HepG2 (cell line): ENCODE results near the gene LRRC45. TPM values are rescaled to one million over a fixed set of nuclear protein-coding genes. Genes with fewer than 3 reads are reported as not detected.

Experiments
- EEA1 ChIP-seq: sonication (generic); formaldehyde crosslinking; IDR thresholded peaks from 2 replicates; pipeline ENCODE4 v1.5.1; 2020; ENCODE audit warnings: mild to moderate bottlenecking, missing genetic modification reagents, borderline replicate concordance
- FOXO1 ChIP-seq: sonication (generic); formaldehyde crosslinking; IDR thresholded peaks from 2 replicates; pipeline ENCODE4 v1.4.0; 2020; ENCODE audit warnings: missing genetic modification reagents
- HMG20A ChIP-seq: IDR thresholded peaks from 2 replicates; pipeline ENCODE4 v1.6.1; 2016; ENCODE audit warnings: borderline replicate concordance
- KLF12 ChIP-seq: sonication (generic); formaldehyde crosslinking; IDR thresholded peaks from 2 replicates; pipeline ENCODE4 v1.4.0; 2020; ENCODE audit warnings: missing genetic modification reagents, borderline replicate concordance
- MXD3 ChIP-seq: IDR thresholded peaks from 2 replicates; pipeline ENCODE4 v1.6.1; 2016; ENCODE audit warnings: mild to moderate bottlenecking, missing biosample characterization, missing genetic modification reagents
- PLSCR1 ChIP-seq: sonication (generic); formaldehyde crosslinking; IDR thresholded peaks from 2 replicates; pipeline ENCODE4 v1.5.0; 2020; ENCODE audit warnings: missing genetic modification reagents, mild to moderate bottlenecking, borderline replicate concordance
- REPIN1 ChIP-seq: sonication (generic); formaldehyde crosslinking; IDR thresholded peaks from 2 replicates; pipeline ENCODE4 v1.8.0; 2022; ENCODE audit warnings: missing genetic modification reagents, low read depth, mild to moderate bottlenecking, borderline replicate concordance
- SIN3A ChIP-seq: IDR thresholded peaks from 2 replicates; pipeline ENCODE4 v1.6.1; 2011; ENCODE audit warnings: low read depth, mild to moderate bottlenecking, control low read depth, low read length, borderline replicate concordance
- SMAD9 ChIP-seq: sonication (generic); formaldehyde crosslinking; IDR thresholded peaks from 2 replicates; pipeline ENCODE4 v1.5.1; 2020; ENCODE audit warnings: mild to moderate bottlenecking, missing genetic modification reagents
- ZNF280D ChIP-seq: sonication (generic); formaldehyde crosslinking; IDR thresholded peaks from 2 replicates; pipeline ENCODE4 v1.5.1; 2020; ENCODE audit warnings: mild to moderate bottlenecking, missing genetic modification reagents
- ZNF362 ChIP-seq: sonication (generic); formaldehyde crosslinking; IDR thresholded peaks from 2 replicates; pipeline ENCODE4 v1.4.0; 2020; ENCODE audit warnings: missing genetic modification reagents, mild to moderate bottlenecking, borderline replicate concordance
- ZNF484 ChIP-seq: sonication (generic); formaldehyde crosslinking; IDR thresholded peaks from 2 replicates; pipeline ENCODE4 v1.5.1; 2020; ENCODE audit warnings: mild to moderate bottlenecking, low read depth, missing genetic modification reagents, borderline replicate concordance
- ZNF792 ChIP-seq: IDR thresholded peaks from 2 replicates; pipeline ENCODE4 v1.6.1; 2016
- ZNF83 ChIP-seq: sonication (generic); formaldehyde crosslinking; IDR thresholded peaks from 2 replicates; pipeline ENCODE4 v1.4.0; 2020; ENCODE audit warnings: missing genetic modification reagents, mild to moderate bottlenecking, borderline replicate concordance
- ZNF891 ChIP-seq: sonication (generic); formaldehyde crosslinking; IDR thresholded peaks from 2 replicates; pipeline ENCODE4 v1.5.0; 2020; ENCODE audit warnings: mild to moderate bottlenecking, missing genetic modification reagents
- polyA plus RNA-seq, 8 experiments: library from polyadenylated mRNA; depleted of rRNA in 3 of 8; stranded (reverse) in 7 of 8; unstranded in 1 of 8; fragments of >200 nt; fragmentation: Illumina TruSeq in 4 of 8; extraction: Trizol in 4 of 8; gene quantifications; 2 replicates each; pipeline versions ENCODE4 v1.2.1 to v1.2.3, GENCODE V29; 2011 to 2016; ENCODE audit warnings: low read depth in 4 of 8, missing spikeins in 1 of 8, mixed read lengths in 1 of 8; ENCODE audit not compliant: insufficient read depth in 1 of 8
- total RNA-seq, 5 experiments: library from RNA; depleted of rRNA; stranded (reverse); fragments of >200 nt; fragmentation: Illumina TruSeq; extraction: Trizol; gene quantifications; 2 replicates each; pipeline ENCODE4 v1.2.3, GENCODE V29; 2016; ENCODE audit warnings: low read depth in 1 of 5
- TF ChIP-seq, protein P1 (sequence below): IDR thresholded peaks from 2 replicates; pipeline ENCODE4 v1.6.1; 2016; ENCODE audit warnings: low read depth, control low read depth
- TF ChIP-seq, protein P2 (sequence below): sonication (generic); formaldehyde crosslinking; IDR thresholded peaks from 2 replicates; pipeline ENCODE4 v1.4.0; 2020; ENCODE audit warnings: mild to moderate bottlenecking, missing genetic modification reagents
- TF ChIP-seq, protein P3 (sequence below): sonication (generic); formaldehyde crosslinking; IDR thresholded peaks from 2 replicates; pipeline ENCODE4 v1.4.0; 2020; ENCODE audit warnings: low read depth, mild to moderate bottlenecking, missing genetic modification reagents

The LRRC45 gene
- total and polyA plus RNA-seq, 2 of the 13 experiments (the other 11 are each of a cell fraction or from before 2014, with no cell fraction given): 11.6 to 48.1 TPM

DNA sequence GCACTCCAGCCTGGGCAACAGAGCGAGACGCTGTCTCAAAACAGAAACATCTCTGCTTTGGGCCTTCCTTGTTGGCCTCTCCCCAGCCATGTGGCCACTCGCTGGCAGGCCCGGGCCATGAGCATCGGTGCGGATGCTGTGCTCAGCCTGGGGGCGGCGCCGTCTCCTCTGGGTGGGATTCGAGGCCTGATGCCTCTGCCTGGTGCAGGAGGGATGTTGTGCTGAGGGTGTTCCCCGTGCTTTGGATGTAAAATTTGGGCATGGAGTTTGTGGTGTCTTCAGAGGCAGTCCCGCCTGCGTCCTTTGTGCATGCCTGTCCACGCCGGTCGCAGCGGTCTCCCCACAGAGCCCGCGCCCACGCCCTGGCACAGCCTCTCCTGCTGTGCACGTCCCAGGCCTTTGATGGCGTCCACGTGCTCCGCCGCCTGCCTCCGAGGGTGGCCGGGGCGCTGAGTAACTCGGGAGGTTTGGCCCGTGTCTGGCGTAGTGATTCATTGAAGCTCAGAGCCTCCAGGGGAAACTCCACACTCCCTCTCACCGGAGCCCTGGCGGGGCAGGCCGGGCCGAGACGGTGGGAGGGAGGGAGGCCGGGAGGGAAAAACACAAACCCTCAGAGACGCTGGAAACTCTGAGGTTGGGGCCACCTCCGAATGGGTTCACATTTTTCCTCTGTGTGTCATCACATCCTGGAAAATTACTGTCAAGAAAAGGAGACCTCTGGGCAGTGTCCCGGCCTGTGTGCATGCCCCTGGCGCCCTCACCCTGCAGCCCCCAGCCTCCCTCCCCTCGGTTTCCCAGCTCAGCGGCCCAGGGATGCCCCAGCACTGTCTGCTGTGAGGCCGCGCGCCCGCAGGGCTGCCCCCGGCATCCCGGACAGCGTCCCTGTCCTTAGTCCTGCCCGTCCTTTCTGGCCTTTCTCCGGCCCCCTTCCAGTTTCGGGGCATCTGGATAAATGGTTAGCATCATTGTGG is 19.4 kb upstream of the LRRC45 start (continued):
- TF ChIP-seq PLSCR1 (CRISPR knock-in tag) (no peak), FOXO1 (peak; percentile 51), ZNF280D (CRISPR knock-in tag) (peak; percentile 86), ZNF362 (0 out of 2 replicates have a peak, but pooled peaks have one; percentile 38), HMG20A (CRISPR knock-in tag) (peak; percentile 41; the same call in 1 of the 2 replicates), ZNF83 (CRISPR knock-in tag) (peak; percentile 87; the same call in 1 of the 2 replicates), ZNF891 (CRISPR knock-in tag) (0 out of 2 replicates have a peak, but pooled peaks have one; percentile 48), EEA1 (CRISPR knock-in tag) (peak; percentile 75; the same call in 1 of the 2 replicates), REPIN1 (CRISPR knock-in tag) (peak; percentile 73), ZNF484 (no peak), ZNF792 (CRISPR knock-in tag) (peak; percentile 89), MXD3 (CRISPR knock-in tag) (peak; percentile 91), SIN3A (no peak), SMAD9 (CRISPR knock-in tag) (no peak), KLF12 (CRISPR knock-in tag) (0 out of 2 replicates have a peak, but pooled peaks have one; percentile 61)
- TF ChIP-seq, protein P1, sequence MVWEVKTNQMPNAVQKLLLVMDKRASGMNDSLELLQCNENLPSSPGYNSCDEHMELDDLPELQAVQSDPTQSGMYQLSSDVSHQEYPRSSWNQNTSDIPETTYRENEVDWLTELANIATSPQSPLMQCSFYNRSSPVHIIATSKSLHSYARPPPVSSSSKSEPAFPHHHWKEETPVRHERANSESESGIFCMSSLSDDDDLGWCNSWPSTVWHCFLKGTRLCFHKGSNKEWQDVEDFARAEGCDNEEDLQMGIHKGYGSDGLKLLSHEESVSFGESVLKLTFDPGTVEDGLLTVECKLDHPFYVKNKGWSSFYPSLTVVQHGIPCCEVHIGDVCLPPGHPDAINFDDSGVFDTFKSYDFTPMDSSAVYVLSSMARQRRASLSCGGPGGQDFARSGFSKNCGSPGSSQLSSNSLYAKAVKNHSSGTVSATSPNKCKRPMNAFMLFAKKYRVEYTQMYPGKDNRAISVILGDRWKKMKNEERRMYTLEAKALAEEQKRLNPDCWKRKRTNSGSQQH: peak; percentile 70; the same call in 1 of the 2 replicates
- TF ChIP-seq, protein P2, sequence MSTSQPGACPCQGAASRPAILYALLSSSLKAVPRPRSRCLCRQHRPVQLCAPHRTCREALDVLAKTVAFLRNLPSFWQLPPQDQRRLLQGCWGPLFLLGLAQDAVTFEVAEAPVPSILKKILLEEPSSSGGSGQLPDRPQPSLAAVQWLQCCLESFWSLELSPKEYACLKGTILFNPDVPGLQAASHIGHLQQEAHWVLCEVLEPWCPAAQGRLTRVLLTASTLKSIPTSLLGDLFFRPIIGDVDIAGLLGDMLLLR: peak; percentile 94
- TF ChIP-seq, protein P3, sequence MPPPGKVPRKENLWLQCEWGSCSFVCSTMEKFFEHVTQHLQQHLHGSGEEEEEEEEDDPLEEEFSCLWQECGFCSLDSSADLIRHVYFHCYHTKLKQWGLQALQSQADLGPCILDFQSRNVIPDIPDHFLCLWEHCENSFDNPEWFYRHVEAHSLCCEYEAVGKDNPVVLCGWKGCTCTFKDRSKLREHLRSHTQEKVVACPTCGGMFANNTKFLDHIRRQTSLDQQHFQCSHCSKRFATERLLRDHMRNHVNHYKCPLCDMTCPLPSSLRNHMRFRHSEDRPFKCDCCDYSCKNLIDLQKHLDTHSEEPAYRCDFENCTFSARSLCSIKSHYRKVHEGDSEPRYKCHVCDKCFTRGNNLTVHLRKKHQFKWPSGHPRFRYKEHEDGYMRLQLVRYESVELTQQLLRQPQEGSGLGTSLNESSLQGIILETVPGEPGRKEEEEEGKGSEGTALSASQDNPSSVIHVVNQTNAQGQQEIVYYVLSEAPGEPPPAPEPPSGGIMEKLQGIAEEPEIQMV (CRISPR knock-in tag): 0 out of 2 replicates have a peak, but pooled peaks have one; percentile 39
